GM13977 (cell line): ENCODE measurements around the gene RAB40A.

Experiments used
- DNase-seq: peaks from one replicate; pipeline ENCODE4 v3.0.0; 2012; ENCODE audit warnings: low spot score
- in situ Hi-C: fragments of 300-500 bp; cut with MboI; formaldehyde crosslinking; loops from one replicate; pipeline ENCODE4 v1.12.0; 2022; ENCODE audit warnings: low sequenced_read_pairs, low pct_unique_long_range_greater_than_20kb, mixed read lengths, inconsistent platforms; ENCODE audit not compliant: unreplicated experiment
- TF ChIP-seq, protein P1 (sequence below): IDR thresholded peaks from 2 replicates; pipeline ENCODE4 v1.5.1; 2012; ENCODE audit warnings: mild to moderate bottlenecking, control low read depth; ENCODE audit not compliant: insufficient read depth; ENCODE audit errors: extremely low read depth, missing control alignments

Gene RAB40A

DNA sequence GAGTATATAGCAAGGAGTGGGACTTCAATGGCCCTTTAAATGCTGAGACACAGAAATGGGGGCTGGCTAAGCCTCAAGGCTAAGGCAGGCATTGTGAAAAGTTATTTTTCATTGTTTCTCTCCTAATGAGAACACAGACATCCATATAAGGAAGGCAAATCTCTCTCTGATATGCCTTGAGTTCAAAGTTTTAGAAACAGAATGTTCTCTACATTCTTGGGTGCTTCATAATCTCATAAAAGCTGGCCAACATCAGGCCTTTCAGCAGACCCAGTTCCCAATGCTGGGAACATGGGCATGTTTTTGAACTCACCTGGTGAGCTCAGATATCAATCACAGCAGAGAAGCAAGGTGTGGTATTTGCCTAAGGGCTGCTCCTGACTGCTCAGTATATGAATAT, 19.4 kb upstream of the RAB40A start:
- no peak for DNase-seq
- in situ Hi-C loops: loop anchor here (25.0 kb wide), 2 partner anchors 99 to 274 kb away; partner anchors contain the start of gene TCEAL1
- TF ChIP-seq, protein P1, sequence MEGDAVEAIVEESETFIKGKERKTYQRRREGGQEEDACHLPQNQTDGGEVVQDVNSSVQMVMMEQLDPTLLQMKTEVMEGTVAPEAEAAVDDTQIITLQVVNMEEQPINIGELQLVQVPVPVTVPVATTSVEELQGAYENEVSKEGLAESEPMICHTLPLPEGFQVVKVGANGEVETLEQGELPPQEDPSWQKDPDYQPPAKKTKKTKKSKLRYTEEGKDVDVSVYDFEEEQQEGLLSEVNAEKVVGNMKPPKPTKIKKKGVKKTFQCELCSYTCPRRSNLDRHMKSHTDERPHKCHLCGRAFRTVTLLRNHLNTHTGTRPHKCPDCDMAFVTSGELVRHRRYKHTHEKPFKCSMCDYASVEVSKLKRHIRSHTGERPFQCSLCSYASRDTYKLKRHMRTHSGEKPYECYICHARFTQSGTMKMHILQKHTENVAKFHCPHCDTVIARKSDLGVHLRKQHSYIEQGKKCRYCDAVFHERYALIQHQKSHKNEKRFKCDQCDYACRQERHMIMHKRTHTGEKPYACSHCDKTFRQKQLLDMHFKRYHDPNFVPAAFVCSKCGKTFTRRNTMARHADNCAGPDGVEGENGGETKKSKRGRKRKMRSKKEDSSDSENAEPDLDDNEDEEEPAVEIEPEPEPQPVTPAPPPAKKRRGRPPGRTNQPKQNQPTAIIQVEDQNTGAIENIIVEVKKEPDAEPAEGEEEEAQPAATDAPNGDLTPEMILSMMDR: no peak

DNA sequence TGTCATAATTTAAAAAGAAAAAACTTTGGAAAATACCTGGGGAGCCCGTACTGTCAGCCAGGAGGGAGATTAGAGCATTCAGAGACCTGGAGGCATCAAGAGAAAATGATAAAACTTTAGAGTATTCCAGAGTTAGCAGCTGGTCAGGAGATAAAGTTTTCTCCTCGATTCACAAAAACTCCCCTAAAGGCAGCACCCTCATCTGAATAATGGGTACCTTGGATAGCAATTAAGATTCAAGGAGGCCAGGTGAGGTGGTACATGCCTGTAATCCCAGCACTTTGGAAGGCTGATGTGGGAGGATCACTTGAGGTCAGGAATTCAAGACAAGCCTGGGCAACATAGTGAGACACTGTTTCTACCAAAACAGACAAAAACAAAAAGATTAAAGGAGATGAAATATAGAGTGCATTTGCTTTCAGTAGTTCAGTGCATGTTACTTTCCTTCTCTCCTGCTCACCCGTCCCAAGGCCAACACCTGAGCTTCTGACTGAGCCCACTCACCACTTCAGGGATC, 18.6 kb upstream of the RAB40A start:
- in situ Hi-C loops: loop anchor here (25.0 kb wide), 2 partner anchors 99 to 274 kb away; partner anchors contain the start of gene TCEAL1
- no peak for DNase-seq
- TF ChIP-seq, protein P1: no peak

DNA sequence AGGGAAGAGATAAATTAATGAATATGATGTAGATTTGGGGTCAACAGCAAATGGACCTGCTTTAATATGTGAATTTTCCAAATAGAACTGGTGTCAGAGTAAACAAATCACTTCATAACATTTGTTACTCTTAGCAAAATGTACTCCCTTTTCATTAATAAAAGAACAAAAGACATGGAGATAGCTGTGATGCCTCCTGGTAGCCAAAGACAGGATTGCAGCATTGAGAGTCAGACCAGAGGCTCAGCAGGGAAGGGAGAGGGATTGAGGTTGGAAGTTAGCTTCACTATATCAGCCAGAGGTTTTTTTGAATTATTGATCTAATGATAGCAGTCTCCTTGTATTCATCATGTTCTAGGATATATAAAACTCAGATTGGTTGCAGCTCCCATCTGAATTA, 17.4 kb upstream of the RAB40A start:
- in situ Hi-C loops: loop anchor here (25.0 kb wide), 2 partner anchors 101 to 276 kb away; partner anchors contain the start of gene TCEAL1

DNA sequence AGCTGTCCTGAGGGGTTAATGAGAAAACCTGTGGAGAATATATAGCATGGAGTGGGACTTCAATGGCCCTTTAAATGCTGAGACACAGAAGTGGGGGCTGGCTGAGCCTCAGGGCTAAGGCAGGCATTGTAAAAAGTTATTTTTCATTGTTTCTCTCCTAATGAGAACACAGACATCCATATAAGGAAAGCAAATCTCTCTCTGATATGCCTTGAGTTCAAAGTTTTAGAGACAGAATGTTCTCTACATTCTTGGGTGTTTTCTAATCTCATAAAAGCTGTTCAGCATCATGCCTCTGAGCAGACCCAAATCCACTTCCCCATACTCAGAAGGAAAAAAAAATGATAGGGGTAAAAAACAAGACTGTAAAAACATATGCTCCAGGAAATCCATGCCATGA, 16.8 kb upstream of the RAB40A start:
- TF ChIP-seq, protein P1: no peak
- DNase-seq: no peak
- in situ Hi-C loops: loop anchor here (25.0 kb wide), 2 partner anchors 101 to 276 kb away; partner anchors contain the start of gene TCEAL1

More for the DNA sequence above, 17.4 kb upstream of the RAB40A start:
- TF ChIP-seq, protein P1: no peak
- DNase-seq: no peak

DNA sequence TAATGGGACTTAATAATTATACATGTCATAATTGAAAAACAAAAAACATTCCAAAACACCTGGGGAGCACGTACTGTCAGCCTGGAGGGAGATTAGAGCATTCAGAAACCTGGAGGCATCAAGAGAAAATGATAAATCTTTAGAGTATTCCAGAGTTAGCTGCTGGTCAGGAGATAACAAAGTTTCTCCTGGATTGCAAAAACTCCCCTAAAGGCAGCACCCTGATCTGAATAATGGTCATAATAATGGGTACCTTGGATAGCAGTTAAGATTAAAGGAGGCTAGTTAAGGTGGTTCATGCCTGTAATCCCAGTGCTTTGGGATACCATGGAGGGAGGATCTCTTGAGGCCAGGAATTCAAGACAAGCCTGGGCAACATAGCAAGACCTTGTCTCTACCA, 15.9 kb upstream of the RAB40A start:
- no peak for DNase-seq
- in situ Hi-C loops: loop anchor here (25.0 kb wide), 2 partner anchors 102 to 277 kb away; partner anchors contain the start of gene TCEAL1
- TF ChIP-seq, protein P1: no peak

DNA sequence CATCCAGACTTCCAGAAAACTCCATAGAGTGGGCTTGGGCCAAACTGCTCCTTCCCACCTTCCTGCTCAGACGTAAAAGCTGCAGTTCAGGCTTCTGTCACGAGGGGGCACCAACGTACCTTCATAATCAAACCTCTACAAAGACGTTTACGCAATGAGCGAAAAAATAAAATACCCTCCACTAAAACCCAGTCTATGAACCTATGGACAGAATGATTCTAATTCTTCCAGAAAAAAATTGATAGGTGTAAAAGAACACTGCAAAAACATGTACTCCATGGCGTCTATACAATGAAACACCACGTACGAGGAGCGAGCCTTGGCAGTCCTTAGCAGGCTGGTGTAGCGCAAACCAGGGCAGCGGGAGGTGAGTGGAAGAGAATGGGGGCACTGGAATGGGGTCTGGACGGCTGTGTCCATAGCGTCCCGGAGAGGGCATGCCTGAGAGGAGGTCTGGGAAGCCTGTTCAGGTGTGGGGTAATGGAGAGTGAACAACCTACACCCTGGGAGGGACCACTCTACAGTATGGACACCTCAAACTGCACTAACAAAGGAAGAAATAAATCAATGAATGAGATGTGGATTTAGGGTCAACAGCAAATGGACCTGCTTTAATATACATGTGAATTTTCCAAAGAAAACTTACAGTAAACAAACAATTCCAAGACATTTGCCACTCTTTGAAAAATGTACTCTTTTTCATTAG, 14.4 kb upstream of the RAB40A start:
- TF ChIP-seq, protein P1: peak; percentile 87
- peak; percentile 23 for DNase-seq
- in situ Hi-C loops: loop anchor here (25.0 kb wide), 2 partner anchors 104 to 279 kb away; partner anchors contain the start of gene TCEAL1
